ENCODE data around the gene FBRSL1.

The FBRSL1 gene

DNA sequence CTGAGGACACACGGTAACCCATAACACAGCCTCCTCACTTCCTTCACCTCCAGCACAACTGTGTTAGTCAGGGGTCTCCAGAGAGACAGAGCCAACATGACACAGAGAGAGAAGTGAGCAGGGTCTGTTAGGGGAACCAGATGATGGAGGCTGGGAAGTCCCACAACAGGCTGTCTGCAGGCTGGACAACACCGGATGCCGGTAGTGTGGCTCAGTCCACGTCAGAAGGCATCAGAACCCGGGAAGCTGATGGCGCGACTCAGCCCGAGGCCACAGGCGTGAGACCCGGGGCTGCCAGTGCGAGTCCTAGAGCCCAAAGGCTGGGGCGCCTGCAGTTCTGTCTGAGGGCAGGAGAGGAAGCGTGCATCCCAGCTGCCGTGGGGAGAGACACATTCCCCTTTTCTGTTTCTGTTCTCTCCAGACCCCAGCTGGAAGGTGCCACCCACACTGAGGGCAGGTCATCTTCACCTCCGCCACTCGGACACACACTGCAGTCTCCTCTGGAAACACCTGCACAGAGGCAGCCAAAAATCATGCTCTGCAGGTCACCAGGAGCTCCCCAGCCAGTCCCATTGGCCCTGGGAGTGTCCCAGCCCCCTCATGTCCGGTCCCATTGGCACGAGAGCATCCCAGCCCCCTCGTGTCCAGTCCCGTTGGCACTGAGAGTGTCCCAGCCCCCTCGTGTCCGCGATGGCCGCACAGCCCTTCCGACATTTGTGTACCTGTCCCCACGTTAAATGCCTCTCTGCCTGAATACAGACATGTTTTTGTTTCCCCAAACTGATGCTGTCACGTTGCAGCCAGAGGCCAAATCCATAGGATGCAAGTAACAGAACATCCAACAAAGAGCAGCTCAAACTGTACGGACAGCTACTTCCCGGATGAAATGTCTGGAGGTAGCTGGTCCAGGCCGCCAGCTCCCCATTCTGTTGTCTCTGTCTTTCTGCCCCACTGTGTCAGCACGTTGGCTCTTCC is 7.9 kb upstream of the FBRSL1 start:
- TF ChIP-seq, protein P1, sequence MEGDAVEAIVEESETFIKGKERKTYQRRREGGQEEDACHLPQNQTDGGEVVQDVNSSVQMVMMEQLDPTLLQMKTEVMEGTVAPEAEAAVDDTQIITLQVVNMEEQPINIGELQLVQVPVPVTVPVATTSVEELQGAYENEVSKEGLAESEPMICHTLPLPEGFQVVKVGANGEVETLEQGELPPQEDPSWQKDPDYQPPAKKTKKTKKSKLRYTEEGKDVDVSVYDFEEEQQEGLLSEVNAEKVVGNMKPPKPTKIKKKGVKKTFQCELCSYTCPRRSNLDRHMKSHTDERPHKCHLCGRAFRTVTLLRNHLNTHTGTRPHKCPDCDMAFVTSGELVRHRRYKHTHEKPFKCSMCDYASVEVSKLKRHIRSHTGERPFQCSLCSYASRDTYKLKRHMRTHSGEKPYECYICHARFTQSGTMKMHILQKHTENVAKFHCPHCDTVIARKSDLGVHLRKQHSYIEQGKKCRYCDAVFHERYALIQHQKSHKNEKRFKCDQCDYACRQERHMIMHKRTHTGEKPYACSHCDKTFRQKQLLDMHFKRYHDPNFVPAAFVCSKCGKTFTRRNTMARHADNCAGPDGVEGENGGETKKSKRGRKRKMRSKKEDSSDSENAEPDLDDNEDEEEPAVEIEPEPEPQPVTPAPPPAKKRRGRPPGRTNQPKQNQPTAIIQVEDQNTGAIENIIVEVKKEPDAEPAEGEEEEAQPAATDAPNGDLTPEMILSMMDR (IDR thresholded peaks at IDR 0.05), result no peak

GRCh38 chr12:132482771-132483170 is 7.2 kb upstream of the FBRSL1 start:
- TF ChIP-seq, protein P1 (IDR thresholded peaks at IDR 0.05), result no peak

- TF ChIP-seq, protein P1 (IDR thresholded peaks at IDR 0.05), result no peak
Observed at GRCh38 chr12:132483208-132483607, 6.7 kb upstream of the FBRSL1 start.

GRCh38 chr12:132483612-132484011 is 6.3 kb upstream of the FBRSL1 start:
- TF ChIP-seq, protein P1 (IDR thresholded peaks at IDR 0.05), result no peak

DNA sequence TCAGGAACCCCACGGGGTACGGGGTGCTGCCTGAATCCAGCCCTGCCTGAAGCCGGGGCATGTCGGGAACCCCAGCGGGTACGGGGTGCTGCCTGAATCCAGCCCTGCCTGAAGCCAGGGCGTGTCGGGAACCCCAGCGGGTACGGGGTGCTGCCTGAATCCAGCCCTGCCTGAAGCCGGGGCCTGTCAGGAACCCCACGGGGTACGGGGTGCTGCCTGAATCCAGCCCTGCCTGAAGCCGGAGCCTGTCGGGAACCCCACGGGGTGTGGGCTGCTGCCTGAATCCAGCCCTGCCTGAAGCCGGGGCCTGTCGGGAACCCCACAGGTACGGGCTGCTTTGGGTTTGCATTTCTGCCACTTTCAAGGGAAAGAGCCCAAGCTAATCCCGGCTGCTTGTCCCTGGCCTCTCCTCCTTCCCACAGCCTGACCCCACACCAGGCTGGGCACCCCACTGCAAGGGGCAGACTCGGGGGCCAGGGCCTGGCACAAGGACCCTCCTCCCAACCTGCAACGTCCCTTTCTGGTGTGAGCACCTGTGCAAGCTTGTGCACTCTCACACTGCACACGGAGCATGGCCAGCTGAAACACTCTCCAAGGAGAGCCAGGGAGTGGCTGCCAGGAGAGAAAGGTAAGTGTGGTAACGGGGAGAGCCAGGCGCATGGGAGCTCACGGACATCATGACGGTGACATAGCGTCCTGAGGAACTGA is 5.6 kb upstream of the FBRSL1 start:
- TF ChIP-seq, protein P1 (IDR thresholded peaks at IDR 0.05), result no peak

GRCh38 chr12:132484891-132485441 is 5.0 kb upstream of the FBRSL1 start:
- TF ChIP-seq, protein P1 (IDR thresholded peaks at IDR 0.05), result no peak

- TF ChIP-seq, protein P1 (IDR thresholded peaks at IDR 0.05), result no peak
Observed at GRCh38 chr12:132485619-132486018, 4.3 kb upstream of the FBRSL1 start.
